Astrocyte (in vitro differentiated cells and primary cell): ENCODE measurements around the gene ACTN2. TPM values are rescaled to one million over a fixed set of nuclear protein-coding genes. Genes with fewer than 3 reads are reported as not detected.

Experiments
- DNase-seq: peaks from one replicate; pipeline ENCODE4 v3.0.0-alpha.2; 2010; ENCODE audit warnings: low read depth
- FAIRE-seq: peaks from 2 replicates; lab custom pipeline; 2011; peaks lifted over from hg19 to GRCh38; lab: Jason Lieb, UNC
- H2AFZ ChIP-seq: 2 replicates; pipeline ENCODE4 v1.6.0; 2012; ENCODE audit warnings: low read depth, low read length, inconsistent platforms
- H3K27ac ChIP-seq: 2 replicates; pipeline ENCODE4 v1.5.1; 2011; ENCODE audit warnings: low read depth, low read length, inconsistent platforms
- H3K27me3 ChIP-seq: 2 replicates; pipeline ENCODE4 v1.6.0; 2011; ENCODE audit warnings: low read length, inconsistent platforms; ENCODE audit not compliant: insufficient read depth
- H3K36me3 ChIP-seq: 2 replicates; pipeline ENCODE4 v1.5.1; 2011; ENCODE audit warnings: low read length, inconsistent platforms; ENCODE audit not compliant: insufficient read depth
- H3K4me1 ChIP-seq: 2 replicates; pipeline ENCODE4 v1.5.1; 2011; ENCODE audit warnings: low read length, inconsistent platforms; ENCODE audit not compliant: insufficient read depth
- H3K4me2 ChIP-seq: 2 replicates; pipeline ENCODE4 v1.6.0; 2012; ENCODE audit warnings: low read length, inconsistent platforms
- H3K4me3 ChIP-seq: 2 replicates; pipeline ENCODE4 v1.5.1; 2011; ENCODE audit warnings: low read depth, mild to moderate bottlenecking, low read length, inconsistent platforms; ENCODE audit not compliant: insufficient read depth
- H3K79me2 ChIP-seq: 2 replicates; pipeline ENCODE4 v1.6.0; 2012; ENCODE audit warnings: mild to moderate bottlenecking, low read length, inconsistent platforms; ENCODE audit not compliant: insufficient read depth
- H3K9ac ChIP-seq: 2 replicates; pipeline ENCODE4 v1.6.0; 2012; ENCODE audit warnings: mild to moderate bottlenecking, low read length, inconsistent platforms
- H3K9me3 ChIP-seq: 2 replicates; pipeline ENCODE4 v1.5.1; 2012; ENCODE audit warnings: low read depth, mild to moderate bottlenecking, low read length, inconsistent platforms; ENCODE audit not compliant: insufficient read depth
- H4K20me1 ChIP-seq: 2 replicates; pipeline ENCODE4 v1.6.0; 2012; ENCODE audit warnings: low read length, inconsistent platforms; ENCODE audit not compliant: insufficient read depth
- H3K27ac Mint-ChIP-seq: one replicate; pipeline ENCODE4 v1.8.0; 2021; ENCODE audit warnings: mild to moderate bottlenecking, mixed read lengths; ENCODE audit not compliant: unreplicated experiment
- H3K27me3 Mint-ChIP-seq: one replicate; pipeline ENCODE4 v1.8.0; 2021; ENCODE audit warnings: low read depth, mixed read lengths; ENCODE audit not compliant: unreplicated experiment
- H3K36me3 Mint-ChIP-seq: one replicate; pipeline ENCODE4 v1.8.0; 2021; ENCODE audit warnings: low read depth, mixed read lengths; ENCODE audit not compliant: unreplicated experiment
- H3K4me1 Mint-ChIP-seq: one replicate; pipeline ENCODE4 v1.8.0; 2021; ENCODE audit warnings: low read depth, mixed read lengths; ENCODE audit not compliant: unreplicated experiment
- H3K4me3 Mint-ChIP-seq: one replicate; pipeline ENCODE4 v1.8.0; 2021; ENCODE audit warnings: mild to moderate bottlenecking, moderate library complexity, mixed read lengths; ENCODE audit not compliant: unreplicated experiment
- H3K9me3 Mint-ChIP-seq: one replicate; pipeline ENCODE4 v1.8.0; 2021; ENCODE audit warnings: mild to moderate bottlenecking, mixed read lengths; ENCODE audit not compliant: unreplicated experiment
- CTCF ChIP-seq: IDR thresholded peaks from 2 replicates; pipeline ENCODE4 v1.5.1; 2011; ENCODE audit warnings: low read depth, mild to moderate bottlenecking, inconsistent platforms, low read length, moderate library complexity; ENCODE audit not compliant: insufficient read depth
- EZH2 ChIP-seq: IDR thresholded peaks from 2 replicates; pipeline ENCODE4 v1.6.1; 2012; ENCODE audit warnings: mild to moderate bottlenecking, low read length, inconsistent platforms; ENCODE audit not compliant: insufficient read depth
- total RNA-seq: library from RNA; stranded (reverse); gene quantifications from 2 replicates; pipeline ENCODE4 v1.2.1, GENCODE V29; 2021

The ACTN2 gene
- total RNA-seq, 1 donor from 2014 or later, result 0.89 TPM

GRCh38 chr1:236800002-236800620 is 113.8 kb downstream of the ACTN2 start:
- Histone ChIP-seq H3K36me3 (no peaks in the 10 kb centered on the region), H3K27ac (no peak overlapping the region), H3K79me2 (peaks cover 77% of the 10 kb centered on the region), H3K4me3 (no peak overlapping the region), H3K9me3 (no peaks in the 10 kb centered on the region), H3K27me3 (no peaks in the 10 kb centered on the region), H2AFZ (no peak overlapping the region), H3K9ac (no peak overlapping the region), H4K20me1 (peaks cover 19% of the 10 kb centered on the region), H3K4me2 (no peak overlapping the region), H3K4me1 (peaks cover 3% of the 10 kb centered on the region)
- Mint-ChIP-seq H3K27ac (peak overlapping the region; percentile 56), H3K27me3 (no peaks in the 10 kb centered on the region), H3K36me3 (peaks cover 1% of the 10 kb centered on the region), H3K4me1 (peaks cover 6% of the 10 kb centered on the region), H3K9me3 (no peaks in the 10 kb centered on the region), H3K4me3 (no peak overlapping the region)
- no peak for FAIRE-seq
- no peak for TF ChIP-seq CTCF
- no peak for TF ChIP-seq EZH2
- DNase-seq, result peak; percentile 12

GRCh38 chr1:236800623-236801022 is 114.3 kb downstream of the ACTN2 start:
- Mint-ChIP-seq H3K4me3 (no peak overlapping the region), H3K27me3 (no peaks in the 10 kb centered on the region), H3K4me1 (peaks cover 6% of the 10 kb centered on the region), H3K27ac (peak overlapping the region; percentile 56), H3K36me3 (peaks cover 1% of the 10 kb centered on the region), H3K9me3 (no peaks in the 10 kb centered on the region)
- Histone ChIP-seq H3K9me3 (no peaks in the 10 kb centered on the region), H3K27ac (no peak overlapping the region), H3K4me2 (no peak overlapping the region), H4K20me1 (peaks cover 19% of the 10 kb centered on the region), H3K4me1 (peaks cover 3% of the 10 kb centered on the region), H3K4me3 (no peak overlapping the region), H3K36me3 (no peaks in the 10 kb centered on the region), H3K79me2 (peaks cover 79% of the 10 kb centered on the region), H3K9ac (no peak overlapping the region), H3K27me3 (no peaks in the 10 kb centered on the region), H2AFZ (no peak overlapping the region)
- FAIRE-seq, result peak; percentile 17
- TF ChIP-seq EZH2, result no peak
- no peak for TF ChIP-seq CTCF
- no peak for DNase-seq

- H3K27ac Mint-ChIP-seq, result no peak overlapping the region
- H3K9me3 ChIP-seq, result no peaks in the 10 kb centered on the region
- no peaks in the 10 kb centered on the region for H3K36me3 ChIP-seq
- no peak for TF ChIP-seq EZH2
- TF ChIP-seq CTCF, result no peak
- H3K27me3 ChIP-seq, result no peaks in the 10 kb centered on the region
- peaks cover 1% of the 10 kb centered on the region for H3K4me1 Mint-ChIP-seq
- H3K9me3 Mint-ChIP-seq, result no peaks in the 10 kb centered on the region
- H3K4me2 ChIP-seq, result no peak overlapping the region
- FAIRE-seq, result no peak
- no peak overlapping the region for H3K27ac ChIP-seq
- H3K36me3 Mint-ChIP-seq, result peaks cover 1% of the 10 kb centered on the region
- no peak overlapping the region for H3K4me3 ChIP-seq
- no peaks in the 10 kb centered on the region for H3K27me3 Mint-ChIP-seq
- peaks cover 66% of the 10 kb centered on the region for H3K79me2 ChIP-seq
- H4K20me1 ChIP-seq, result peaks cover 19% of the 10 kb centered on the region
- no peaks in the 10 kb centered on the region for H3K4me1 ChIP-seq
- H3K4me3 Mint-ChIP-seq, result no peak overlapping the region
- no peak for DNase-seq
- H2AFZ ChIP-seq, result no peak overlapping the region
- no peak overlapping the region for H3K9ac ChIP-seq
Measured at GRCh38 chr1:236802264-236802663, 116.0 kb downstream of the ACTN2 start.
